Natural killer cell treated with Interleukin-12 subunit alpha and Interleukin-12 subunit beta and Interleukin-15 and Interleukin-18, amount 100 ng/mL, for 72 hours (primary cell): Measurements from ENCODE around the gene NOCT. TPM values are rescaled to one million over a fixed set of nuclear protein-coding genes. Genes with fewer than 3 reads are reported as not detected.
A peak's percentile ranks its signal among the peaks of the same experiment; 100 is the strongest.
"Not testable (repeated sequence)": the region's sequence is repeated elsewhere in the genome, so short reads cannot be mapped to it uniquely, and the experiment has no call there.

Experiments
- ATAC-seq, 2 donors: fragments of 150-1000 bp; cut with Tn5 transposase in 1 of 2; sonication (Bioruptor Pico), chemical (Tn5 transposase) in 1 of 2; 2 replicates each; pipeline ENCODE4 v1.10.0; 2021
- DNase-seq: peaks from one replicate; pipeline ENCODE4 v3.0.0; 2022; ENCODE audit warnings: low spot score
- H3K27ac Mint-ChIP-seq, 2 donors: 1 replicate in 1 of 2; 2 replicates in 1 of 2; pipeline ENCODE4 v1.8.0; 2022; ENCODE audit warnings: mixed read lengths in 2 of 2, mild to moderate bottlenecking in 1 of 2, moderate library complexity in 1 of 2
- H3K27me3 Mint-ChIP-seq, 2 donors: 1 replicate in 1 of 2; 2 replicates in 1 of 2; pipeline ENCODE4 v1.8.0; 2022; ENCODE audit warnings: mixed read lengths in 2 of 2
- H3K36me3 Mint-ChIP-seq: one replicate; pipeline ENCODE4 v1.8.0; 2022; ENCODE audit warnings: mixed read lengths
- H3K4me1 Mint-ChIP-seq, 2 donors: 1 replicate in 1 of 2; 2 replicates in 1 of 2; pipeline ENCODE4 v1.8.0; 2022; ENCODE audit warnings: low read depth in 2 of 2, mixed read lengths in 2 of 2, mild to moderate bottlenecking in 1 of 2
- H3K4me3 Mint-ChIP-seq: one replicate; pipeline ENCODE4 v1.8.0; 2022; ENCODE audit warnings: mixed read lengths
- H3K9me3 Mint-ChIP-seq: 2 replicates; pipeline ENCODE4 v1.8.0; 2022; ENCODE audit warnings: mixed read lengths
- total RNA-seq, 2 donors: library from RNA; stranded (reverse); gene quantifications; one replicate each; pipeline ENCODE4 v1.2.3, GENCODE V29; 2022

Gene NOCT
- total RNA-seq, 2 donors from 2014 or later: 9.9 to 19.7 TPM

DNA sequence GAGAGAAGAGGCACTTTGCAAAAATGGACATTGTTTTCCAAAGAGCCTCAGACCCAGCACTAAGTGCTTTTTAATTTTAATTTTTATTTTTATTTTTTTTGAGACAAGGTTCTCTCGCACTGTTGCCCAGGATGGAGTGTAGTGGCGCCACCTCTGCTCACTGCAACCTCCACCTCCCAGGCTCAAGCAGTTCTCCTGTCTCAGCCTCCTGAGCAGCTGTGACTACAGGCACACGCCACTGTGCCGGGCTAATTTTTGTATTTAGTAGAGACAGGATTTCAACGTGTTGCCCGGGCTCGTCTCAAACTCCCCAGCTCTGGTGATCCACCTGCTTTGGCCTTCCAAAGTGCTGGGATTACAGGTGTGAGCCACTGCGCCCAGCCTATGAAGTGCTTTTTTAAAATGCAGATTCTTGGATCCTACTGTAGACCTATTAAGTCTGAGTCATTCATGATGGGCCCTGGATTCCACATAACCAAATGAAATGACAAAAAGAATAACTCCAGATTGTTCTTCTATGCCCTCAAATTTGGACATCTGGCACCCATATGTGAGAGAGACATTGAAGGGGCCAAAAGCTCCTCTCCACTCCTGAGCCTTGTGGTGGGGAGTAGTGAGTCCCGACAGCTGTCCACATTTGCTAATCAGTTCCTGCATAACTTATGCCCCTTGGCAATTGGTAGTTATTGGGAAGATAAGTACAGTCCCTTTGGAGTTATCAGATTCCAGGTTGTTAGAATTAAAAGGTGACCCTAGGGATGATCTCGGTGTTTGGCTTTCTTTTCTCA, 3.6 kb downstream of the NOCT start:
- Mint-ChIP-seq H3K9me3 (no peaks in the 10 kb centered on the region), H3K4me1 (peaks cover 18 to 21% of the 10 kb centered on the region in 2 donors), H3K27me3 (no peaks in the 10 kb centered on the region), H3K27ac (no peak overlapping the region), H3K36me3 (no peaks in the 10 kb centered on the region), H3K4me3 (no peak overlapping the region)
- ATAC-seq: no peak
- DNase-seq: no peak

DNA sequence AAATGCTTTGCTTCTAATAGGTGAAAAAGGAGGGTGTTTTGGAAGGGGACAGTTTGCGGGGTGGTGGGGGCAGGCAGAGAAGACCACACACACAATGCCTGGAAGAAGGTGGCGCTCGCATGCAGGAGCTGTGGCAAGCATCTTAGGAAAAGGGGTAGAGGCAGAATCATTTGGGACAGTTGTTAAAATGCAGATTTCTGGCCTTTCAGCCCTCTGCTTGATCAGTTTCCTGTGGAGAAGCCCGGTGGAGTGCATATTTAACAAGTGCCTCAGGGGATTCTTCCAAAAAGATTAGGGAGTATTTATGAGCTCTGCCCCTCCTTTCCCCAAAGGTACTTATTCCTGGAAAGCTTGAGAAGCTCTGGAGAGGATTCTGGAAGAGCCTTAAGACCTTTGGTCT, 4.8 kb downstream of the NOCT start:
- DNase-seq: no peak
- no peak for ATAC-seq
- Mint-ChIP-seq H3K4me1 (peaks cover 5 to 12% of the 10 kb centered on the region in 2 donors), H3K27me3 (no peaks in the 10 kb centered on the region), H3K36me3 (no peaks in the 10 kb centered on the region), H3K9me3 (no peaks in the 10 kb centered on the region), H3K4me3 (no peak overlapping the region), H3K27ac (no peak overlapping the region)

DNA sequence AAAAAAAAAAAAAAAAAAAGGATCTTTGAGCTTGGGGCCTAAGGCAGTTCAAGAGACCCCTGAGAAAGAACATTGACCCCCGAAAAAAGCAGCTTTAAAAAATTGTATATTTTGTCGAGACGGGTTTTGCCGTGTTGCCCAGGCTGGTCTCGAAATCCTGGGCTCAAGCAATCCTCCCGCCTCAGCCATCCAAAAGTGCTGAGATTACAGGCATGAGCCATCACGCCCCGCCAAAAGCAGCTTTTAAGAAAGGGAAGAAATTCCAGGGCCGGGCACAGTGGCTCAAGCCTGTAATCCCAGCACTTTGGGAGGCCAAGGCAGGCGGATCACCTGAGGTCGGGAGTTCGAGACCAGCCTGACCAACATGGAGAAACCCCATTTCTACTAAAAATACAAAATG, 5.5 kb downstream of the NOCT start:
- H3K27ac Mint-ChIP-seq, H3K9me3 Mint-ChIP-seq, H3K4me3 Mint-ChIP-seq, DNase-seq, ATAC-seq, H3K36me3 Mint-ChIP-seq, H3K27me3 Mint-ChIP-seq: not testable (repeated sequence)
- H3K4me1 Mint-ChIP-seq: peaks cover 5 to 12% of the 10 kb centered on the region in 2 donors

DNA sequence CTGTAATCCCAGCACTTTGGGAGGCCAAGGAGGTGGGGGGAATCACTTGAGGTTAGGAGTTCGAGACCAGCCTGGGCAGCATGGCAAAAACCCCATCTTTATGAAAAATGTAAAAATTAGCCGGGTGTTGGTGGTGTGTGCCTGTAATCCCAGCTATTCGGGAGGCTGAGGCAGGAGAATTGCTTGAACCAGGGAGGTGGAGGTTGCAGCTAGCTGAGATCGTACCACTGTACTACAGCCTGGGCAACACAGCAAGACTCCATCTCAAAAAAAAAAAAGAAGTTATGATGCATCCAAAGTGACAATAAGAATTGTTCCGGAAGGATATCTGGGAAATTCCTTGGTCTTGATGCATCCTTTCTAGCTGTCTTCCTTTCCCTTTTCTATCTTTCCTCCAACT, 7.3 kb downstream of the NOCT start:
- DNase-seq (no peak), ATAC-seq (no peak)
- no peaks in the 10 kb centered on the region for H3K27me3 Mint-ChIP-seq
- no peaks in the 10 kb centered on the region for H3K9me3 Mint-ChIP-seq
- peaks cover 5 to 10% of the 10 kb centered on the region in 2 donors for H3K4me1 Mint-ChIP-seq
- no peak overlapping the region for H3K27ac Mint-ChIP-seq
- H3K4me3 Mint-ChIP-seq: no peak overlapping the region
- H3K36me3 Mint-ChIP-seq: no peaks in the 10 kb centered on the region

DNA sequence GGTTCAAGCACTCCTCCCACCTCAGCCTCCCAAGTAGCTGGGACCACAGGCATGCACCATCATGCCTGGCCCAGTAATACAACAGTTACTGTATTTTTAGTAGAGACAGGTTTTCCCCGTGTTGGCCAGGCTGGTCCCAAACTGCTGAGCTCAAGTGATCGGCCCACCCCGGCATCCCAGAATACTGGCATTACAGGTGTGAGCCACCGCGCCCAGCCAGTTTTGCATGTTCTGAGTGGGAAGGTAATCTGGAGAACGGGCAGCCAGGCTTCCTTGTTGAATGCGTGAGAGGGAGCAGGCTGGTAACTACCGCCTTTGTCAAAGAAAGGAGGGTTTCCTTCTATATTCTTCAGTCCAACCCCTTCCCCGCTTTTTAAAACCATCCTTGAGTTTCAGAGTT, 9.1 kb downstream of the NOCT start:
- no peak for DNase-seq
- no peaks in the 10 kb centered on the region for H3K36me3 Mint-ChIP-seq
- peaks cover 0 to 5% of the 10 kb centered on the region in 2 donors for H3K4me1 Mint-ChIP-seq
- H3K4me3 Mint-ChIP-seq: no peak overlapping the region
- ATAC-seq: no peak
- no peaks in the 10 kb centered on the region for H3K9me3 Mint-ChIP-seq
- no peaks in the 10 kb centered on the region for H3K27me3 Mint-ChIP-seq
- H3K27ac Mint-ChIP-seq: no peak overlapping the region

DNA sequence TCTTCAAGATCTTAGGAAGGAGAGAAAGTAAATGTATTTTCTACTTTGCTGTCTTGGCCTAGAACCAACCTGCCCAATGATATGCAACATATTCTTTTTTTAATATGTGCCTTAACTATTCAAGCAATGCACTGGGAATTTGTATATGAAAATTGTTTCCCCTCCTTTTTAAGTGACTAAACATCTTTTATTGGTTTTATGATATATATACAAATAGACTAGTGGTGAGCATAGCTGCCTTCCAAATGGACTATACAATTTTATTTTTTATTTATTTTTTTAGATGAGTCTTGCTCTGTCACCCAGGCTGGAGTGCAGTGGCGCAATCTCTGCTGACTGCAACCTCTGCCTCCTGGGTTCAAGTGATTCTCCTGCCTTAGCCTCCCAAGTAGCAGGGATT, 10.3 kb downstream of the NOCT start:
- no peak overlapping the region for H3K4me3 Mint-ChIP-seq
- H3K27me3 Mint-ChIP-seq: no peaks in the 10 kb centered on the region
- no peaks in the 10 kb centered on the region for H3K9me3 Mint-ChIP-seq
- H3K4me1 Mint-ChIP-seq: peaks cover 3 to 6% of the 10 kb centered on the region in 2 donors
- H3K27ac Mint-ChIP-seq: no peak overlapping the region
- ATAC-seq (no peak), DNase-seq (no peak)
- no peaks in the 10 kb centered on the region for H3K36me3 Mint-ChIP-seq

DNA sequence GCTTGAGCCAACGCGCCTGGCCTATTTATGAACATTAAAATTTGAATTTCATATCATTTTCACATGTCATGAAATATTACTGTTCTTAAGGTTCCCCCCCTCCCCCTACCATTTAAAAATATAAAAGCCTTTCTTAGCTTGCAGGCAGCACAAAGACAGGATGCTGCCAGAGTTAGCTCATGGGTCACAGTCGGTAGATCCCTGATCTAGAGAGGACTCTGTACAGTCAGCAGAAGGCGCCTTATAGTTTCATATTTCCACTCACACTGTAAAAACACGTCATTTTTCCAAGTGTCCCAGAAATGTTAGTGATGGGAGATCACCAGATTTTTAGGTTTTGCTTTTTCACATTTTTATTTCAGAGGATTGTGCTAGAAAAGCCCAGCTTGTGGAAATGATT, 12.2 kb downstream of the NOCT start:
- no peak overlapping the region for H3K4me3 Mint-ChIP-seq
- no peaks in the 10 kb centered on the region for H3K27me3 Mint-ChIP-seq
- no peak overlapping the region for H3K27ac Mint-ChIP-seq
- H3K36me3 Mint-ChIP-seq: no peaks in the 10 kb centered on the region
- ATAC-seq (no peak), DNase-seq (no peak)
- no peaks in the 10 kb centered on the region for H3K9me3 Mint-ChIP-seq
- peaks cover 4% of the 10 kb centered on the region in 2 donors for H3K4me1 Mint-ChIP-seq

DNA sequence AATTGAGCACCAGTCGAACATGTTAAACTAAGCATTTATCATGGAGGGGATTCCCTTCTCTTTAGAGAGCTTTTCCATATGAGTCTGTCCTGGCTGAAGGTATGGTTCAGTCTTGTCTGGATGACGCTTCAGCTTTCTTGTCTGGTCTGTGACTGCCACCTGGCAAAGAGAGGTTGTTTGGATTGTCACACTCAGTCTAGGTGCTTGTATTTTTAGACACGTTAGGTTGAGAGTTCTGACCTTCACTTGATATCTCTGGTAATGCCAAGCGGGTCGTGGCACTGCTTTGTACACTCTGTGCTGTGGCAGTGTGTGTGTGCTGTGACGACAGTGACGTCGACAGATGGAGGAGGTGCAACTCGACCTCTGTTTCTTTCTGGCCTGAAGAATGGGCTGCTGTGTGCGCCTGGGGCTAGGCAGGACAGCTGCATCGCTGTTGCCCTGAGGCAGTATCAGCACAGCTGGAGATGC, 12.6 kb downstream of the NOCT start:
- H3K9me3 Mint-ChIP-seq: no peaks in the 10 kb centered on the region
- H3K36me3 Mint-ChIP-seq: no peaks in the 10 kb centered on the region
- H3K27me3 Mint-ChIP-seq: no peaks in the 10 kb centered on the region
- no peak overlapping the region for H3K27ac Mint-ChIP-seq
- ATAC-seq (no peak), DNase-seq (no peak)
- H3K4me1 Mint-ChIP-seq: peaks cover 4% of the 10 kb centered on the region in 2 donors
- H3K4me3 Mint-ChIP-seq: no peak overlapping the region

DNA sequence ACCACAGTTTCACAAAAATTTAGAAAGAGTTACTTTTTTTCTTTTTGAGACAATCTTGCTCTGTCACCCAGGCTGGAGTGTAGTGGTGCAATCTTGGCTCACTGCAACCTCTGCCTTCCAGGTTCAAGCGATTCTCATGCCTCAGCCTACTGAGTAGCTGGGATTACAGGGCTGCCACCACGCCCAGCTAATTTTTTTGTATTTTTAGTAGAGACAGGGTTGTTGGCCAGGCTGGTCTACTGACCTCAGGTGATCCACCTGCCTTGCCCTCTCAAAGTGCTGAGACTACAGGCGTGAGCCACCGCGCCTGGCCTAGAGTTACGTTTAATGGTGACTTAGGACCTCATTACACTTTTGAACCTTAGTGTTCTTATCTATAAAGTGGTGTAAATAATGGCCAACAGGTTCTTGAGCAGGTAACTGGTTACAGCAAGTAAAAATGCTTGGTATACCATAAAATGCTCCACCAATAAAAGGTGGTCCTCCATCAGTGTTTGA, 14.3 kb downstream of the NOCT start:
- ATAC-seq, H3K4me3 Mint-ChIP-seq, H3K36me3 Mint-ChIP-seq, DNase-seq, H3K4me1 Mint-ChIP-seq, H3K9me3 Mint-ChIP-seq, H3K27me3 Mint-ChIP-seq, H3K27ac Mint-ChIP-seq: not testable (repeated sequence)

DNA sequence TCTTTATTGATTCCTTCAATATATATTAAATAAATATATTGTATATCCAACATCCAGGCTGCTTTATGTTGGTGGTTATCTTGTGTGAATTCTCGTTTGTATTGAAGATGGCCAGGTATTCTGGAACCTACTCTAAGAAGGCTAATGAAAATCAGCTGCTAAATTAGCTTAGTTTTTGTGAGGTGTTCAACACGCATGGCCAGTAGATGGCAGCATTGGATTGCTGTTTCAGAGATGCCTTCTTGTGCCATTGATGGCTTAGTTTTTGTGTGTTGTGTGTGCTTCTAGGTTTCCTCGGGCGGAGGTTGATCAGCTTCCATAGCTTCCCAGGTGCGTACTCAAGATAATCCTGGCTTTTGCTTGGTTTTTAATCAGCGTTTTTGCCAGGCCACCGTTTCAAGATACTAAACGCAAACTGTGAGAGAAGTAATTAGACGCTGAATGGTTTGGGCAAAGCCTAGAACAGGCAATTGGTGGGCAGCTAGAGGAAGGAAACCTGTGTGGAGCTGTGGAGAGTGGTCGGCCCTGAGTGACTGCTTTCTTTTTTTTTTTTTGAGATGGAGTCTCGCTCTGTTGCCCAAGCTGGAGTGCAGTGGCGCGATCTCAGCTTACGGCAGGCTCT, 15.1 kb downstream of the NOCT start:
- Mint-ChIP-seq H3K36me3 (no peaks in the 10 kb centered on the region), H3K4me3 (no peak overlapping the region), H3K27me3 (no peaks in the 10 kb centered on the region), H3K27ac (peak overlapping the region in 1 of 2 donors; percentile 56), H3K9me3 (no peaks in the 10 kb centered on the region), H3K4me1 (peaks cover 12 to 15% of the 10 kb centered on the region in 2 donors)
- ATAC-seq: peak; percentile 59 to 65
- peak; percentile 77 for DNase-seq

DNA sequence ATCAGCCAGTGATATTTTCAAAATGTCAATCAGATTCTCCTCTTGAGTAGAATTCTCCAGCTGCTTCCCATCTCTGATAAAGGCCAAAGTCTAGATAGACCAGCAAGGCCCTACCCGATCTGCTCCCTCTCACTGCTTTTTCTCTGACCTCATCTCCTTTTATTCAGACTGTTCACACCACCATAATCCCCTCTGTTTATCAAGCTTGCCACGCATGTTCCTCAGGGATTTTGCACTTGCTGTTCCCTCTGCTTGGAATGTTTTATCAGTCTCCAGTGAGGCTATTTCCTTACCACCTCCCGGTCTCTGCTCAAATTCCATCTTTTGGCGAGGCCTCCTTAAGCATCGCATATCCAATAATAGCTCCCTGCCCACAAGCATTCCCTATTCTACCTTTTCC, 20.1 kb downstream of the NOCT start:
- no peak overlapping the region for H3K27ac Mint-ChIP-seq
- H3K36me3 Mint-ChIP-seq: no peaks in the 10 kb centered on the region
- H3K4me1 Mint-ChIP-seq: peaks cover 19 to 20% of the 10 kb centered on the region in 2 donors
- ATAC-seq (no peak), DNase-seq (no peak)
- no peak overlapping the region for H3K4me3 Mint-ChIP-seq
- H3K9me3 Mint-ChIP-seq: no peaks in the 10 kb centered on the region
- no peaks in the 10 kb centered on the region for H3K27me3 Mint-ChIP-seq

DNA sequence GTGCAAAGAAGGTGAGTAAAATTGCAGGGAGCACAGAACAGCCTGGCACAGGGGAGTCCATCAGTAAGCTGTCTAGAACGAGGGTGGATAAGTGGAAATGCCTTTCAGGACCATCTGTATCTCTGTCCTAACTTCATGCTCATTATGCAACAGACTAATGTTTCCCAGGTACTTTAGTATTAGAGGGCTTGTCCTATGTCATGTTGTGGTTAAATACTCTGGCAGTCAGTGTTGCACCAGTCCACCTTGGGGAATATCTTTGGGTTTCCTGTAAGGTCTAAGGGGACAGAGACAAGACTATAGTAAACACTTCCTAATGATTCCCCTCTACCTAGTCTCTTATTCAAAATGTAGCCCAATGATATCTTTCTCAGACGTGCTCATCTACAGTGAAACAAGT, 21.3 kb downstream of the NOCT start:
- H3K4me1 Mint-ChIP-seq: peaks cover 15 to 23% of the 10 kb centered on the region in 2 donors

DNA sequence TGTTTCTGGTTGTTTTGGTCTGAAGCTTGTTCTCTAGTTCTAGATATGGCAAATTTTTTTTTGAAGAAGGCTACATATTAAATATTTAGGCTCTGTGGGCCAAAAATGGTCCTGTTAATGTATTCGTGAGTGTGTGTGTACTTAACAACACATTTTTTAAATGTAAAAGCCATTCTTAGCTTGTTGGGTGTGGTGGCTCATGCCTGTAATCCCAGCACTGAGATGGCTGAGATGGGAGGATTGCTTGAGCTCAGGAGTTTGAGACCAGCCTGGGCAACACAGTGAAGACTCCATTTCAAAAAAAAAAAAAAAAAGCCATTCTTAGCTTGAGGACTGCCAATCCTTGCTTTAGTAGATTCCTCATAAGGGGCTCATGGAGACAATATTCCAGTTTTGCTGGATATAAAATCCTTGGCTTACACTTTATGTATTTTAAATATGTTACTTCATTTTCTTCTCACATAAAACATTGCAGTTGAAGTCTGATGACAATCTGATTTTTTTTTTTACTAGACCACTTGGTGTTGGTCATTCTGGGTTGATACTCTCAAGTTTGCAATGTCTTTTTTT, 23.4 kb downstream of the NOCT start:
- ATAC-seq: no peak
- Mint-ChIP-seq H3K27ac (no peak overlapping the region), H3K4me1 (peaks cover 15 to 23% of the 10 kb centered on the region in 2 donors), H3K27me3 (no peaks in the 10 kb centered on the region), H3K4me3 (no peak overlapping the region), H3K36me3 (no peaks in the 10 kb centered on the region), H3K9me3 (no peaks in the 10 kb centered on the region)
- no peak for DNase-seq

More for the DNA sequence above, 21.3 kb downstream of the NOCT start:
- no peaks in the 10 kb centered on the region for H3K27me3 Mint-ChIP-seq
- no peaks in the 10 kb centered on the region for H3K36me3 Mint-ChIP-seq
- H3K4me3 Mint-ChIP-seq: no peak overlapping the region
- no peak overlapping the region for H3K27ac Mint-ChIP-seq
- no peaks in the 10 kb centered on the region for H3K9me3 Mint-ChIP-seq
- DNase-seq (no peak), ATAC-seq (no peak)

DNA sequence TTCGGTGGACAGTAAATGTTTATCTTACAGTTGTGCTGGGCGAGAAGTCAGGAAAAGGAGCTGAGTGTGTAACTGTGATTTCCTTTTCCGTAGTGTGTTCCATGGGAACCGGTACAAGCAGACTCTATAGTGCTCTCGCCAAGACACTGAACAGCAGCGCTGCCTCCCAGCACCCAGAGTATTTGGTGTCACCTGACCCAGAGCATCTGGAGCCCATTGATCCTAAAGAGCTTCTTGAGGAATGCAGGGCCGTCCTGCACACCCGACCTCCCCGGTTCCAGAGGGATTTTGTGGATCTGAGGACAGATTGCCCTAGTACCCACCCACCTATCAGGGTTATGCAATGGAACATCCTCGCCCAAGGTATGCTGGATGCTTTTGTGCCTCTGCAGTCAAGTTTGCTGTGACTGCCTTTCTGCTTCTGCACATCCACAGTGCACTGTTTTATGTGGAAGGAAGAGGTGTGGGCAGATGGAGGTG, 27.4 kb downstream of the NOCT start:
- no peak for DNase-seq

More for the DNA sequence above, 27.4 kb downstream of the NOCT start:
- no peaks in the 10 kb centered on the region for H3K9me3 Mint-ChIP-seq
- no peak for ATAC-seq
- peaks cover 4% of the 10 kb centered on the region for H3K36me3 Mint-ChIP-seq
- H3K27me3 Mint-ChIP-seq: no peaks in the 10 kb centered on the region
- peaks cover 0 to 10% of the 10 kb centered on the region in 2 donors for H3K4me1 Mint-ChIP-seq
- H3K27ac Mint-ChIP-seq: no peak overlapping the region
- H3K4me3 Mint-ChIP-seq: no peak overlapping the region
